Measurements from ENCODE around the gene PTPRM. TPM values are rescaled to one million over a fixed set of nuclear protein-coding genes. Genes with fewer than 3 reads are reported as not detected.

Gene PTPRM
- total RNA-seq, 1 experiment from 2014 or later: 45.6 TPM

DNA sequence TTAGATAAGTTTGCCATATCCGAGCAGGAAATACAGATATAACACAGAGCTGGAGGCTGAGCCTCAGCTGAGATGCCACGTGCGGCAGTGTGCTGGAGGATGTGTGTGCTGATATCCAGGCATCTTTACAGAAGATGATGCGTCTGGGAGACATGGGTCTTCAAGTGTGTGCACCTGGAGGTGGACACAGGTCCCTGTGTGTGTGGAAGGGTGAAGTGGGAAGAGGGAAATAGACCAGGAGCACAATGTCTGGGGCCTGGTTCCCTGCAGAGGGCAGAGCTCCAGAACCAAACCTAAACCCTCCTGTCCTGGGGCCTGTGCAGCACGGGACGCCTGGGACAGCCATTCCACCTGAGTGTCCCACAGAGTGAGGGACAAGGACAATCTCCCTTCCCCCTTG is 861.8 kb downstream of the PTPRM start:
- Histone ChIP-seq H2AFZ (ENCODE audit: low read length) (no peak overlapping the region), H3K36me3 (ENCODE audit: low read depth, low read length) (no peaks in the 10 kb centered on the region), H3K27ac (ENCODE audit: low read length) (no peak overlapping the region), H4K20me1 (ENCODE audit: low read length) (no peaks in the 10 kb centered on the region), H3K4me3 (ENCODE audit: low read length) (no peak overlapping the region), H3K9me3 (ENCODE audit: low read length) (no peaks in the 10 kb centered on the region), H3K27me3 (ENCODE audit: low read length) (no peaks in the 10 kb centered on the region), H3K79me2 (ENCODE audit: low read length) (no peaks in the 10 kb centered on the region), H3K9ac (ENCODE audit: low read length) (no peak overlapping the region), H3K4me2 (ENCODE audit: low read length) (no peak overlapping the region), H3K9me2 (replicated peaks; ENCODE audit: low read length) (no peaks in the 10 kb centered on the region), H3K4me1 (ENCODE audit: insufficient read depth, low read length) (peaks cover 20% of the 10 kb centered on the region), H3F3A (ENCODE audit: low read length, unreplicated experiment) (no peaks in the 10 kb centered on the region)
- no TSS peak for BruUV-seq (replicated peaks)
- CTCF ChIA-PET: no interaction called here
- TF ChIP-seq EZH2phosphoT487 (IDR thresholded peaks at IDR 0.05; ENCODE audit: borderline replicate concordance, low read length) (no peak), EZH2 (IDR thresholded peaks at IDR 0.05; ENCODE audit: low read length, unreplicated experiment) (no peak)
- ATAC-seq: no peak
- no peak for DNase-seq
- intact Hi-C loops (cut with micrococcal nuclease): no loop called here
- POLR2A ChIA-PET (ENCODE audit: unreplicated experiment): interaction anchor here (0.6 kb wide), 1 partner anchor 707 kb away, joined by 3 read pairs; no protein-coding TSS in a partner anchor

DNA sequence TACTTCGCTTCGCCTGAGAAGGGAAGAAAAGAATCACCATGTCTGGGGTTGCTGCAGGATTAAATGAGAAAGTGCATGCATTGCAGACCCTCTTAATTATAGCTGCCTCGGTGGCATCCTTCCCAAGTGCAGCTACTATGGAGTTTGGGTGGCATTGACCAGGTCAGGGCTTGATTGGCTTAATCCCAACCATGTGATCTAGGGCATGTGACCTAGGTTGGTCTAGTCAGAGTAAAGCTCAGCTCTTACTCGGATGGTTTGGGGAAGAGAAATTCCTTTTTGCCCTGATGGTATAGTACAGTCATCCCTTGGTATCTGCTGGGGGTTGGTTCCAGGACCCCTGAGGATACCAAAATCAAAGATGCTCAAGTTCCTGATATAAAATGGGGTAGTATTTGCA is 863.9 kb downstream of the PTPRM start:
- Histone ChIP-seq H3K9ac (ENCODE audit: low read length) (no peak overlapping the region), H3K27me3 (ENCODE audit: low read length) (no peaks in the 10 kb centered on the region), H3K36me3 (ENCODE audit: low read depth, low read length) (no peaks in the 10 kb centered on the region), H4K20me1 (ENCODE audit: low read length) (no peaks in the 10 kb centered on the region), H3K9me2 (replicated peaks; ENCODE audit: low read length) (no peaks in the 10 kb centered on the region), H3K4me2 (ENCODE audit: low read length) (no peak overlapping the region), H3K9me3 (ENCODE audit: low read length) (no peaks in the 10 kb centered on the region), H2AFZ (ENCODE audit: low read length) (no peak overlapping the region), H3K79me2 (ENCODE audit: low read length) (no peaks in the 10 kb centered on the region), H3K4me1 (ENCODE audit: insufficient read depth, low read length) (peaks cover 4% of the 10 kb centered on the region), H3K4me3 (ENCODE audit: low read length) (no peak overlapping the region), H3F3A (ENCODE audit: low read length, unreplicated experiment) (no peaks in the 10 kb centered on the region), H3K27ac (ENCODE audit: low read length) (no peak overlapping the region)
- no peak for DNase-seq
- intact Hi-C loops (cut with micrococcal nuclease): no loop called here
- BruUV-seq (replicated peaks): no TSS peak
- no peak for ATAC-seq
- TF ChIP-seq, protein P1, sequence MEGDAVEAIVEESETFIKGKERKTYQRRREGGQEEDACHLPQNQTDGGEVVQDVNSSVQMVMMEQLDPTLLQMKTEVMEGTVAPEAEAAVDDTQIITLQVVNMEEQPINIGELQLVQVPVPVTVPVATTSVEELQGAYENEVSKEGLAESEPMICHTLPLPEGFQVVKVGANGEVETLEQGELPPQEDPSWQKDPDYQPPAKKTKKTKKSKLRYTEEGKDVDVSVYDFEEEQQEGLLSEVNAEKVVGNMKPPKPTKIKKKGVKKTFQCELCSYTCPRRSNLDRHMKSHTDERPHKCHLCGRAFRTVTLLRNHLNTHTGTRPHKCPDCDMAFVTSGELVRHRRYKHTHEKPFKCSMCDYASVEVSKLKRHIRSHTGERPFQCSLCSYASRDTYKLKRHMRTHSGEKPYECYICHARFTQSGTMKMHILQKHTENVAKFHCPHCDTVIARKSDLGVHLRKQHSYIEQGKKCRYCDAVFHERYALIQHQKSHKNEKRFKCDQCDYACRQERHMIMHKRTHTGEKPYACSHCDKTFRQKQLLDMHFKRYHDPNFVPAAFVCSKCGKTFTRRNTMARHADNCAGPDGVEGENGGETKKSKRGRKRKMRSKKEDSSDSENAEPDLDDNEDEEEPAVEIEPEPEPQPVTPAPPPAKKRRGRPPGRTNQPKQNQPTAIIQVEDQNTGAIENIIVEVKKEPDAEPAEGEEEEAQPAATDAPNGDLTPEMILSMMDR (conservative IDR thresholded peaks at IDR 0.05; ENCODE audit: low read depth, low read length): no peak
- no peak for TF ChIP-seq EZH2phosphoT487 (IDR thresholded peaks at IDR 0.05; ENCODE audit: borderline replicate concordance, low read length)
- TF ChIP-seq EZH2 (IDR thresholded peaks at IDR 0.05; ENCODE audit: low read length, unreplicated experiment): no peak
- CTCF ChIA-PET: no interaction called here
- POLR2A ChIA-PET (ENCODE audit: unreplicated experiment): no interaction called here

DNA sequence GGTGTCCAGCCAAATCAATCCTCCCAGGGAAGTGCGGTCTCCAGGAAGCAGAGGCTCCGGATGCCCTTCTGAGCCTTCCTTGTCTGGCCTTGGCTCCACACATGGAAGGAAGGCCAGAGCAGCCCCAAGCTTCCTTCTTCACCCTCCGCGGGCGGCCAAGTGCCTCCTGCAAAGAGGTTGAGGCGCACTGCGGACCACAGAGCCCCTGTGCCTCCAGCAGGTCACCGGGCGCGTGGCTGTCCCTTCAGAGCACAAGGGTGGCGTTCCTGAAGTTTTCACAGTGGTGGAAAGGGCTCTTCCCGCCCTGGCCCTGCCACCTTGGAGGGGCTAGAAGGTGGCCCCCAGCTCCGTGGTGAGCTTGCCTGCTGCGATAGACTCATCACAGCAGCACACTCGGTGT is 866.2 kb downstream of the PTPRM start:
- POLR2A ChIA-PET (ENCODE audit: unreplicated experiment): no interaction called here
- Histone ChIP-seq H2AFZ (ENCODE audit: low read length) (no peak overlapping the region), H3K36me3 (ENCODE audit: low read depth, low read length) (no peaks in the 10 kb centered on the region), H3K4me3 (ENCODE audit: low read length) (no peak overlapping the region), H3K4me1 (ENCODE audit: insufficient read depth, low read length) (no peaks in the 10 kb centered on the region), H3K4me2 (ENCODE audit: low read length) (no peak overlapping the region), H3F3A (ENCODE audit: low read length, unreplicated experiment) (no peaks in the 10 kb centered on the region), H3K27me3 (ENCODE audit: low read length) (no peaks in the 10 kb centered on the region), H3K9ac (ENCODE audit: low read length) (no peak overlapping the region), H3K79me2 (ENCODE audit: low read length) (no peaks in the 10 kb centered on the region), H4K20me1 (ENCODE audit: low read length) (no peaks in the 10 kb centered on the region), H3K27ac (ENCODE audit: low read length) (no peak overlapping the region), H3K9me2 (replicated peaks; ENCODE audit: low read length) (no peaks in the 10 kb centered on the region), H3K9me3 (ENCODE audit: low read length) (no peaks in the 10 kb centered on the region)
- no TSS peak for BruUV-seq (replicated peaks)
- no peak for DNase-seq
- no peak for ATAC-seq
- CTCF ChIA-PET: no interaction called here
- intact Hi-C loops (cut with micrococcal nuclease): no loop called here
- TF ChIP-seq EZH2 (IDR thresholded peaks at IDR 0.05; ENCODE audit: low read length, unreplicated experiment) (no peak), EZH2phosphoT487 (IDR thresholded peaks at IDR 0.05; ENCODE audit: borderline replicate concordance, low read length) (no peak)
- TF ChIP-seq, protein P1 (conservative IDR thresholded peaks at IDR 0.05; ENCODE audit: low read depth, low read length): no peak
